Activated gamma-delta T cell (primary cell): Measurements from ENCODE around the gene FOSL2.

ENCODE experiments used
- DNase-seq: peaks from one replicate; lab custom pipeline; 2025; lab: John Stamatoyannopoulos, UW

The FOSL2 gene

DNA sequence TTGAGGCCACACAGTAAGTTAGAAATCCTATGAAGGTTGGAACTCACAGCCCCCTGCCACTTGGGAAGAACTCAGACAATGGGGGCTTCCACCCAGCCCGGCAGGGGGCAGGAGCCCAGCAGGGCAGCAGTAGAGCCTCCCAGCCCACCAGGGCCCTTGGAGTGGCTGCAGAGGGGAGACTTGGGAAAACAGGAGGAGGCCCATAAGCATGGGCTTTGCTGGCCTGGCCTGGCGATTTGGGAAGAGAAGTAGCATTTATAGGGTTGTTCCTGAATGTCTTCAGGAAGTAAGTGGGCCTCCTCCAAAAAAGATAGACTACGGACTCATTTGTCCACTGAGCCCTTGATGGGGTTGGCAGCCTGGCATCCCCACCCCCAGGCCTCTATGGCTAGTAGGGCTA lies 17.4 kb upstream of the FOSL2 start:
- DNase-seq = no peak

DNA sequence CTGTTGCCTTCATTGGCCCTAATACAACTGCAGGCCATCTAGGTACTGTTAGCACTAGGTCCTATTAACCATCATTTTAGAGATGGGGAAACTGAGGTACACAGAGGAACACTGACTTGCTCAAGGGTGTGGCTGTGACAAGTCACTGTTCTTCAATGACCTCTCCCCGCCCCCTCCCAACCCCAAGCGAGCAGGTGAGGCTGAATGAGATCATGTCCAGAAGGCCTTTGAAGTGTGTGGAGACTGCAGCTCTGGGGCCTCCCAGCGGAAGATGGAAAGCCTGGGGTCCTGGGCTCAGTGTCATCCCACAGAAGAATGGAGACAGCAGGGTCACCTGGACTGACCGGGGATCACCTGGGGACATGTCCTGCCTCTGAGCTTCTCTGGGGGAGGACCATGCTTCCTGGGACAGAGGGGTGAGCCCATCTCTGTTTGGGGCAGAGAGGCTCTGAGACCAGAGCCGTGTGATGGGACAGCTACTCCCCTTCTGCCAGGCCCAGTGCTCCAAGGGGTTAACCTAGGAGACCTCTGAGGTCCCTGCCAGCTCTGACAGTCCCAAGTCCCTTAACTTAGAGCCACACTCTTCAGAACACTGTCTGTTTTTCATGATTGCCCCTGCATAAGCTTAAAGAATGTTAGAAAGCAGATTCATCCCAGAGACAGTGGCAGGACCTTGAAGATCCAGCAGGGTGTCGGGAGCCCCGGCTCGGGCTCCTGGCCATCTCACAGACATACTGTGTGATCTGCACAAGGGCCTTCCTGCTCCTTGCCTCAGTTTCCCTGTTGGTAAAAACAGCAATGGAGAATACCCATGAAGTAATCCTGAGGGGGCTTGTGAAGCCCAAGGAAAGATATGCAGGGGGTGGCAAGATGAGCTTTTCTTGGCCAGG lies 16.7 kb upstream of the FOSL2 start:
- no peak for DNase-seq

DNA sequence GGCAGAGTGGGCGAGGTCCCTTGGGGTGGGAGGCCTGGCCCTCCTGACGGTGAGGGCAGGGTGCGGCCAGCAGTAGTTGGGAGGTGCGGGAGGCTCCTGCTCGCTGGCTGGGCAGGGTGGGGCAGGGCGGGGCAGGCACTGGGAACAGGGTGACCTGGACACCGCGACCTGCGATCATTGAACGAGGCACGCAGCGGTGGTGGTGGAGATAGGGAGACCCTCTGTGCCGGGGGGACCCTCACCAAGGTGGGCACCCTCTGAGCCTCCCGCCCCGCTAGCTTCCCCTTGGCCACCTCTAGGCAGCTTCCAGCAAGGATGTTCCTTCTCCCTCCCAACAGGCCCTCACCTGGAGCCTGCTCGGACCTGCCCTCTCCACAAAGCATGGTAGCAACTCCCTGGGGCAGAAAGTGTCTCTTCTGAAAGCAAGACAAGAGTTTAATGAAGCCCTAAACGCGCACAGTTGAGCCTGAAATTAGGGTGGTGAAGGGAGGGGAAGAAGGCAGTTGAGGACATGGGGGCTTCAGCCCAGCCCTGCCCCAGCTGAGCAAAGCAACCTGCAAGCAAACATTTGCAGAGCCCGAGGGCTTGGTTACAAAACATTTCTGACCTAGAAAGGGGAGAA lies 15.4 kb upstream of the FOSL2 start:
- DNase-seq = no peak

DNA sequence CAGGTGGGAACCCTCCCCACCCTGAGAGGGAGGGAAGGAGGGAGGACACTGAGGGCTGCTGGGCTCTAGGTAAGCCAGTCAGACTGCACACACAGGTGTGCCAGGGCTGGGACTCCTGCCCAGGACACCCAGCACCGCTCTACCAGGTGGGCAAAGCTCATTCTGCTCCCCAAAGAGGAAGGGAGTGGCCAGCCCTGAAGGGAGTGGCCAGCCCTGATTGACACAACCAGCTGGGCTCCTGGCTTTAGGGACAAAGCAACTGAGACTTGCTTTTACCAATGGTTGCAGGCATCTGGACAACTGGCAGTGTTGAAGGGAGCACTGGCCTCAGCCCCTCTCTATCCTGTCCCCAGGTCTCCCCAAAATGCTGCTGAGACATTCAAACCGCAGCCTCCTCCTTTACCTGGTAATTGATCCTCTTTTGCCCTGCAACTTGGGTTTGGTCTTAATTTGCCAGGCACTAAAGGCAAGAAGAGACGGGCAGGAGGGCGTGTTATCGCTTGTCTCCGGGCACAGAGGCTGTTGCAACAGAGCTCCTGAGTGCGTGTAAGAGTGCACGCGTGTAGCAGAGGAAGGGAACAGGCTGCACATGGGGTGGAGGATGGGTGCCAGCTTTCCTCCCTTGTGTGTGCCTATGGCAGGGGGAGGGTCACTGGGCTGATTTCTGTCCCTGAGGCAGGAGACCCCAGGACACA lies 14.5 kb upstream of the FOSL2 start:
- no peak for DNase-seq

DNA sequence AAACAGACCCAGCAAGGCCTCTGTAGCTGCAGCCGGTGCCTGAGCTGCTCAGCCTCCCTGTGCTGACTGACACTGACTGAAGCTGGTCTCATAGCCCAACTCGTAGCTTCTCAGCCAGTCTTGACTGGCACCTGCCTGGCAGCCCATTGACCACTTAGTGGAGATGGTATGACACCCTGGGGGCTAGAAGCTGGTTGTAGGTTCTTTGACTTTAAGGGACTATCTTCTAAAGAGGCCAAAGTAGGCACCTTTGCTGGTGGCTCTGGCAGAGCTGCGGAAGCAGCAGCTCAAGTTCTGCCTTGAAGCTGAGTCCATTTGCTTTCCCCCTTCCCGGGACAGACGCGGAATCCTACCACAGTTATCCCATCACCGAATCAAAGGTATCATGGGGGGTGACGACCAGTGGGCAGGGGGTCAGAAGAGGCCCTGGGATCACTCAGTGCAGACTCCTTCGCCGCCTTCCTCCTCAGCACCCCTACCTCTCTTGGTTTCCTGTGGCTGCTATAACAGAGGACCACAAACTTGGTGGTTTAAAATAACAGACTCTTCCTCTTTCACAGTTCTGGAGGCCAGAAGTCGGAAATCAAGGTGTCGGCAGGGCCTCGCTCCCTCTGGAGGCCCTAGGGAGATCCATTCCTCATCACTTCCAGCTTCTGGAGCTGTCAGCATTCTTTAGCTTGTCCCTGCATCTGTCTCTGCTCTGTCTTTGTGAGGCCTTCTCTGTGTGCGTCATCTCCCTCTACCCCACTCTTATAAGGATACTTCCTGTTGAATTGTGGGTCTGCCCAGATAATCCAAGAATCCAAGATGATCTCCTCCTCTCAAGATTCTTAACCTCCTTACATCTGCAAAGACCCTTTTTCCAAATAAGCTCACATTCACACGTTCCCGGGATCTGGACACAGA lies 13.7 kb upstream of the FOSL2 start:
- DNase-seq = no peak

DNA sequence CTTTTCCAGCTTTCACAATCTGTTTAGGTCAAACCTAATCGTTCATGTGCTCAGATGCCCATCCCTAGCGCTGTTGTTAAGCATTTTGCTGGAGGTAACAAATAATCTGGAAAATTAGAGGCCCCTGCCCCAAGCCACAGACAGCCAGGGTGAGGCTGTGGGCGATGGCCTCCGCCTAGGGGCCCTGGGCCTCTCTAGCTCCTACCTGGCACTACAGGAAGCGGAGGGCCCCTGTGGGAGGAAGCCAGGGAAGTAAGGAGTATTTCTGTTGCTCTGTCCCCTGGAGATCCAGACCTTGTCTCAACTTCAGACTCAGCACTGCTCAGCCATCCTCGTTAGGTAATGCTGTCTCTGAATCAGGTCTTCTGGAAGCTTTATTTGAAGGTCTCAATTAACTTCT lies 12.4 kb upstream of the FOSL2 start:
- DNase-seq = no peak

DNA sequence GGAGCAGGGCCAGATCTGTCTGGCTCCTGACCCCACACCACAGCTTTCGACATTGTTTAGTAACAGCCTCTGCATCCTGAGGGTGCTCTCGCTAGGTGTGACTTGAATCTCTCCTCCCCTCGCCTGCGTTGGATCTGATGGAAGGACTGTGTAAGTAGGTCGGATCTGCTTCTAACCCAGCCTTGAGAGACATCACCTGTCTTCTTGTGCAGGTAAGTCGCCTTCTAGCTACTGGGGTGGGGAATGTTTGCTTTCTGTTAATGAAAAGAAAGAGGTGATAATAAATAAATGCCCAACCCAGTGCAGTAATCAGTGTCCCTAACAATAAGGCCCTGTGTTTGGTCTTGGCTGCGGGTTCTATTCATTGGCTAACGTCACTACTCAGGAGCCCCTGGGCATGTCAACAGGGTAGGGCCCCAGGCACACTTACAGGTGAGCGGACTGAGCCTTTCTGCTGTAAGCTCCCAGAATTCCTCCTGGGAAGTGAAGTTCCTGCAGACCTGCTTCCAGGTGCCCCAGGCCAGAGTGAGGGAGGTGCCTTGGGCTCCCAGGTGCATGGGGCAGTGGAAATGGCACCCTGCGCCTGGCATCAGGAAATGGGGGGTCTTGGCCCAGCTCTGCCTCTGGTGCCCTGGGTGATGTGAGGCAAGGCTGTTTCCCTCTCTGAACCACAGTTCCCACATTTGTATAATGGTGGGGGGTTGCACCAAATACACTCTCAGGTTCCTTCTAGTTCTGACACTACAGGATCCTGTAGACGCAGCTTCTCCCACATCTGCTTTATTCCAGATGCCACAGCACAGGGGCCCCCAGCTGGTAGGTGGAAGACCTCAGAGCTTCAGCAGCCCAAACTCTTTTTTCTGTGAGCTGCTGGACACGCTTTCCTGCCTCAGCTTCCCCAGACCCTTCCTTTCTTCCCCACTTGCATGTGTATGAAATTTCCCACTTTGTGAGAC lies 11.2 kb upstream of the FOSL2 start:
- DNase-seq = no peak

DNA sequence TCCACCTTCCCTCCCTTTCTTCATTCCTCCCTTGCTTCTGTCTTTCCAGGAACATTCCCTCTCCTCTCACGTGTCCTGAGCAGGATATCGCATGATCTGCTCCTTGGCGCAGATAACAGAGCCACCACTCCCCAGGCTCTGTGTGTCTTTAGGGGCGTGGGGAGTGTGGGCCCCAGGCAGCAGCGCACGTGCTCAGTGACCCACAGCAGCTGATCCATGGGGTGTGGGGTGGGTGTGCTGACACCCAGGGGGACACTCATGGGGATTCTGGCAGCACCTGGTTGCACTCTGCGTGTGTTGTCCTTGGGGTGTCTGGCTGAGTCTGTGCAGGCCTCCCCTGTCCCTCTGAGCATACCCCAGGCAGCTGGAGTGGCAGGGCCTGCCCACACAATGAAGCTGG lies 9.9 kb upstream of the FOSL2 start:
- DNase-seq = no peak

DNA sequence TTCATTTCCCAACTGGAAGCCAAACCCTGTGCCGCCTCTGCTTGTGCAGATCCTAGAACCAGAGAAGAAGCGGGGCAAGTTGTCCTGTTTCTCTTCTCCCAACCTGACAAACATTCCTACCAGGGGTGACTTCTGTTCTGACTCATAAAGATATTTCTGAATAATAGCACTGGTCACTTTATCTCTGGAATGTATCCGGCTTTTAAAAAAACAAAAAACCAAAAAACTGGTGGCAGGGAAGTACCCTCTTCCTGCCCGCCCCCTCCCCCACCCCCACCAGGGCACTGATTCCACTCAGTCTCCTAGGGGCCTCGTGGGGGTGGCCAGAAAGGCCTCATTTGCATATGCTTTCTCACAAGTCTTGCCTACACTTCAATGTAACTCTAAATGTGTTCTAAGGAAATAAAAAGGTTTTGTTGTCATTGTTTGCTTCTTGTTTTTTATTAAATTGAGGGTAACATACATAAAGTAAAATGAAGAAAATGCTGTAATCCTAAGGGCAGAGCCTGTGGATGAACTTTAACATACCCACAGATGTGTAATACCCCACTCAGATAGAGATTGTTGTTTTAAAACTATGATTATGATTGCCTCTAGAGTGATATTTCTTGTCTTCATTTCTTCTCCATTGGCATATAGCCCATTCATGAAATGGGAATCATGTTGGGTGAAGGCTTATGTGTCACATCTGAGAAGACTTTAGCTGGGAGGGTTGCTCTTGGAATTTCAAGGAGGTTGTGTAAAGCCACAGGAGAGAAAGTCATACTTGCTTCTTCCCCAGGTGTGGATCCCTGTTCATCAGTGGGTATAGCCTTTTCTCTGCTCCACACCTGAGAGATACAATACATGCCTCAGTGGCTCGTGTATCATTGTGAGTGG lies 5.3 kb upstream of the FOSL2 start:
- DNase-seq = no peak

DNA sequence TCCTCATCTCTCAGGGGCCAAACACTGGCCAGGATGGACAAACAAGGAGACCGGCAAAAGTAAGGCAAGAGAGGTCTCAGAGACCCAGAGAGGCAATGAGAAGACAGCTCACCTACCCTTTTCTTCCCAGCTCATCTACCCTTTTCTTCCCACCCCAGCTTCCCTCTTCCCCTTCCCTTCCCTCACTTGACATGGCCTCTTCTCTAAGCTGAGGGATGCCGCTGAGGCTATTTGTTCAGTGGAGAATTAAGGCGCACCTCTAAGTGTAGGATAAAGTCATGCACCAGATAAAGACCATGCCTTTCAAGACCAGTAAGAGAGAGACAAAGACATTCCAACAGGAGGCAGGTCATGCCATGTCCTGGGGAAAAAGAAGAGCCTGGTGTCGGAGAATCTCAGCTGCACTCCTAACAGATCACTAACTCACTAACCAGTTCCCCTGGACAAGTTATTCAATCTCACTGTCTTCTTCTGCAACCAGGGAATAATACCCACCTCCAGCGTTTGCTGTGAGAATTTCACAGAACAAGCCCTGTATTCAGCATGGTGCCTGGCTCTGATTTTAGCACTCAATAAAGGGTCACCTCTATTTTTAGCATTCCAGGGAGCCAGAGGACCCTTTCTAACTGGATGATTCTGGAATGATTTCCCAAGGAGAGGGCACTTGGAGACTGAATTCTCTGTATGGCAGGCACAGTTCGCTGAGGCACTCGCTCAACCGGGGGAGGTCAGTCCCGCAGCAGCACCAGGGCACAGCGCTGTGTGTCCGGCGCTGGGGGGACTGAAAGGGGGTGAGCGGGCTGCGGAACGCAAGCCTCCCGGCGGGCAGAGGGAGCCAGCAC lies 3.0 kb upstream of the FOSL2 start:
- DNase-seq = no peak

DNA sequence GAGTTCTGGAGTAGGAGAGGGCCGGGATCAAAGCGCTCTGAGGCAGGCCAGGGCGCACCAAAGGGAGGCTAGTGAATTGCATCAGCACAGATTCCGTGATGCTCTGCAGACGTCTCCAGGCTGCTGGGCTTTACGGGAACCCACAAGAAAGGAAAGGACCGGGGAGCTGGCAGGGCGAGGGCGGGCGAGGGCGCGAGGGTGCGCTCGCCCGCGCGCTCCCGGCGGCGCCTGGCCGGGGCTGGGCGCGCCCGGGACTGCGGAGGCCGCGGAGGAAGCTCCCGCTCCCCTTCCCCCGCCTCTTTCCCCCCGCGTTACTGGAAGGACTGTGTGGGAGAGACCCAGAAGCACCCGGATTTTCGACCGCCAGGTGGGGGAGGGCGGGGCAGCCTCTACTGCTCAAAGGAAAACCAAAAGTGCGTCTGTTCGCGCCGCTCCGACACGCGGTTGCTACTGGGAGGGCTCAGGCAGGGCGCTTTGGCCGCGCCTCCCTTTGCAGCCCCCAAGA lies 2.4 kb upstream of the FOSL2 start:
- peak; percentile 77 for DNase-seq

DNA sequence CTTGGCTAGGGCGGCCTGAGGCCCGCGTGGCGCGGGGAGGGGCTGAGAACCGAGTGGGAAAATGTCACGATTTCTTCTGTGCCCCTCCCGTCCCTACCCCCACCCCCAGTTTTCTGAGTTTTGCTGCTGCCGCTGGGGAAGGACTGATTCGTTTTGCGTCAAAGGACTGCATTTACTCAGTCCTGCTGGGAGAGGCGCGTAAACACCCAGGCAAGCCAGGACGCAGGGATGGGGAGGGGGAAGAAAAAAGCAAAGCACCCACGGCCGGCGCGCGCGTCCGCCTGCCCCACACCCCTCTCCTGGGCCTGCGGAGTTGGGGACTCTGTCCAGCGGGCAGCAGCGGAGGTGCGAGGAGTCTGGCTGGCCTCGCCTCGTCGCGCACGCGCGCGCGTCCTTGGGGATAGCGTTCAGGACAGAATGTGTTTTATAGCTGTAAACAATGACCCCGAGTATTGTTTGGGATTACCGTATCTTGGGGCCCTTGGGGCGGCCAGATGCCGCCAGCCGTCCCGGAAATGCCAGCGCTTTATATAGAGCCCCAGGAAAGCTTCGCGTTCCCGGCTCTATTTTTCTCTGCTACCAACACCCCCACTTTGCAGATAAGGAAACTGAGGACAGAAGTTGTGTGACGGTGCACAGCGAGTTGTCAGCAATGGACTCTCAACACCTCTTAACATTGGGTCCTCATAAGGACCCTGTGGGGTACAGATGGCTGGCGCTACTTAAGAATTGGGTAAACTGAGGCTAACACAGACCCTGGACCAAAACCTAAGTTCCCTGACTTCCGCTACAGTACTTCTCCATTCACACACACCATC lies 1.7 kb upstream of the FOSL2 start:
- DNase-seq = peak; percentile 36

DNA sequence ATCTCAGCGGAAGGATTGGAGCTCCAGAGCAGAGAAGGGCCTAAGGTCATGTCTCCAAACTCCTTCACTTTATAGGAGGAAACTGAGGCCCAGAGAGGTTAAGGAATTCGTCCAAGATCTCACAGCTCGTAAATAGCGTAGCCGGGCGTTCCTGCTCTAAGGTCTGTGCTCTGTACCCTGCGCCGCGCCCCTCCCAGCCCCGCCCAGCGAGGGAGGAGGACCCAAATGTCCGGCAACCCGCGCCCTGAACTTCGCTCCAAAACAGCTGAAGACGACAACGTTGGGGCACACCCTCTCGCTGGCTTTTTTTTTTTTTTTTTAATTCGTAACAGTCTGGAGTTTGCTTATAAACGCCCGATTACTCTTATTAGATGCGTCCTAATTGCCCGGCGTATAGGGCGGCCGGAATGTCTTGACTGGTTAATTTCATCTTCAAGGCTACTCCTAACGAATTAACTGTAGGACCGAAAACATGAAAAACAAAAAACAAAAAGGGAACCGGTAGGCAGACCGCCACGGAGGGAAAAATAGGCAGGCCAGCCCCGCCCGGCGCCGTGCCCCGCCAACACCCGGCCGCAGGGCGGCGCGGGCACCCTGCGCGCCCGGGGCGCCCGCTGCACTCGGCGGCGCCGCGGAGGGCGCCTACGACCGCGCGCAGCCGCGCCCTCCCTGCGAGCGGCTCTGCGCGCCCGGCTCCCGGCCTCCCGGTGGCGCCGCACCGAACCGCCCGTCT lies 928 bp upstream of the FOSL2 start:
- peak; percentile 52 for DNase-seq

DNA sequence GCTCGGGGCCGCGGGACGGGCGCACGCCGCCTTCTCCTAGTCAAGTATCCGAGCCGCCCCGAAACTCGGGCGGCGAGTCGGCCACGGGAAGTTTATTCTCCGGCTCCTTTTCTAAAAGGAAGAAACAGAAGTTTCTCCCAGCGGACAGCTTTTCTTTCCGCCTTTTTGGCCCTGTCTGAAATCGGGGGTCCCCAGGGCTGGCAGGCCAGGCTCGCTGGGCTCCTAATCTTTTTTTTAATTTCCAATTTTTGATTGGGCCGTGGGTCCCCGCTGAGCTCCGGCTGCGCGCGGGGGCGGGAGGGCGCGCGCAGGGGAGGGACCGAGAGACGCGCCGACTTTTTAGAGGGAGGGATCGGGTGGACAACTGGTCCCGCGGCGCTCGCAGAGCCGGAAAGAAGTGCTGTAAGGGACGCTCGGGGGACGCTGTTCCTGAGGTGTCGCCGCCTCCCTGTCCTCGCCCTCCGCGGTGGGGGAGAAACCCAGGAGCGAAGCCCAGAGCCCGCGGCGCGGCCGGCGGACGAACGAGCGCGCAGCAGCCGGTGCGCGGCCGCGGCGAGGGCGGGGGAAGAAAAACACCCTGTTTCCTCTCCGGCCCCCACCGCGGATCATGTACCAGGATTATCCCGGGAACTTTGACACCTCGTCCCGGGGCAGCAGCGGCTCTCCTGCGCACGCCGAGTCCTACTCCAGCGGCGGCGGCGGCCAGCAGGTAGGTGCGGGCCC lies 617 bp downstream of the FOSL2 start:
- peak; percentile 45 for DNase-seq

DNA sequence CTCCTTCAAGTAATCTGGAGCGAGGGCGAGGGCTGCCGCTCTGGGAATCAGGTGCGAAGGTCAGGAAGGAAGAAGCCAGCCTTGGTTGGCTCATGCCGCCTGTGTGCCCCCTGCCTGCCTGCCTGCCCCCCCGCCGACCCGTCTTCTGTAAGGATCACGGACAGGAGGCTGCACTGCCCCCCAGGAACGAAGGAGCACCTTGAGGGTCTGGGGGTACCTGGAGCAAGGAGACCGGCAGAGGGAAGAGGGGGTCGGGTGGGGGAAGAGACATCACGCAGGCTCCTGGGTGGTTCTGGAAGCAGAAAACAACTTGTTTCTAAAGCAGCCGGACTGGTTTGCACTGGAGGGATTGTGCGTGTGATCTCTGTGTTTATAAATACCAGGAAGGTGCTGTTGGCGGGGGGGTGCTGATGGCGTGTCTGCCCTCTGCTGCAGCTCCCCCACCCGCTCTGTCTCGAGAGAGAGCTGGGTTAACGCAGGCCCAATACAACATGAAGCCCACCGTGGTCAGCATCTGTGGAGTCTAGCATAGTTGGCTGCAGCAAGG lies 1.7 kb downstream of the FOSL2 start:
- DNase-seq = no peak

DNA sequence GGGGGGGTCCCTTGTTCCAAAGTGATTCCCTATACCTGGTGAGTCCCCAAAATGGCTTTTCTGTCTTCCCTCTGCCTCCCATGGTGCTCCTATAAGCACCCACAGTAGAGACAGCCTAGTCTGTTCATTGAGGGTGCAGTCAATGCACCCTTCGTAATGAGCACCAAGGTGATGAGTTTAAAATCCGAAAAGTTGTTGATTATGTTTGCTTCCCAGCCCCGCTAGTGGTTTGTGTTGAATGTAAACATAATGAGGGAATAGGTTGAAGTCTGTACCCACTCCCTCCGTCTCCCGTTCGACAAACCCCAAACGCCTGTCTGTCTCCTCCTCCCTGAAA lies 2.3 kb downstream of the FOSL2 start:
- DNase-seq = no peak
